HG03378 (cell line): Measurements from ENCODE around the gene TNS3.

Experiments used
- ATAC-seq: cut with Tn5 transposase; IDR thresholded peaks from one replicate; pipeline ENCODE4 v1.9.1; 2021; ENCODE audit warnings: mild to moderate bottlenecking, moderate library complexity; ENCODE audit not compliant: unreplicated experiment

The TNS3 gene

DNA sequence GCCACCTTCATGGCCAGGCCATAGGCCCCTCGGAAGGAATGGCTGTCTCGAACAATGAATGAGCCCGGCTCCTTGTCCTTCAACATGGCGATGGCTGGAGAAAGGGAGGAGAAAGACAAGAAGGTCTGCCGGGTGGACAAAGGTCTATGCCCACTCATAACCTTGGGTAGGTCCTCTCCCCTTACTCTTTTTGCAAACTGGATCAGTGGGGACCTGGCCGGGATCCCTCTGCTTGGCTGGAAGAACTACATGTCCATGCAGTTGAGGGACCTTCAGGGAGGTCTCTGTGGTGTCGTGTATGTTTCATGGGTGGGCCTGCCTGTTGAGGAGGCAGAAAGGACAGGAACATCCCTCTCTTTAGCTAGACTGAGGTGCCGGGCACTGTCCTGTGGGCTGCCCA, 284.8 kb downstream of the TNS3 start:
- ATAC-seq = no peak

DNA sequence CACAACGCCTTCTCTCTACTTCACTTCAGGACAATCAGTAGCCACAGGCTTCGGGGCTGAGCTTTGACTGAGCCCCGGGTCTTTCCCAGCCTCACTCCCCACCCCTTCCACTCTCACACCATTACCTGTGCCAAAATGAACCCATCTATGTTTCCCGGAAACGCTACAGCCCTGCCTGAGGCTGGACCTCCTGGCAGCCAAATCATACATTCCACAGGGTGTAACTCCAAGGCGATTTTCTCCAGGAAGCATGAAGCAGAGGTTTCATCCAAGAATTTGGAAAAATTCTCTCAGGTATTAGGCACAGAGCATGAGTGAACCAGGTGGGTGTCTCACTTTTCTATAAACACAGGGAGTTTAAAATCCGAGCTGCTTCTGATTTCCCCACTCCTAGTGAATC, 286.3 kb downstream of the TNS3 start:
- ATAC-seq = no peak

DNA sequence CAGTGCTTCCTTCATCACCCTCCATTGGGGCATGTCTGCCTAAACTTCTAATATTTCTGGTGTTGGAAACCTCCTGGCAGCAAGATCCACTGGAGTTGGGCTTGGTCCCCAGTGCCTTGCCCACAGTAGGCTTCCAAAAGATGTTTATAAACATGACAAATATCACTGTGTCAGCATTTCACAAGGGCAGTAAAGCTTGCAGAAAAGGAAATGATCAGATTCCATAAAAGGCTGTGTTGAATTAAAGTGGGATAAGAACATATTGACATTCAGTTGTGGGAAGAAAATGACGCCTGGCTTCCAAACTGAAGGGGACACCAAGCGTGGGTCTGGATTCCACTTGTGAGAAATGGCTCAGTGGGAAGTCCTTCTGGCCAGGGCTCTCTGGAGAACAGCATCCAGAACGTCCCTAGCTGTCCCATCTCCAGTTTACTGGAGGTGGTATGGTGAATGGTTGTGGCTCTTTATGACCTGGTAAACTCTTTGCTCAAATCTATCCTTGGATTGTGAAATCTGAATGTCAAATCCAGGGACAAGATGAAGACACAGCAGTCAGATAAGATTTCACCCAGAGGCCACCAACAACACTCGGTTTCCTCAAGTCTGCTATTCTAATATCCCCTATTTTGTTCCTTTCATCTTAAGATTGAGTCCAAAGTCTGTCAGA, 287.2 kb downstream of the TNS3 start:
- ATAC-seq = no peak

DNA sequence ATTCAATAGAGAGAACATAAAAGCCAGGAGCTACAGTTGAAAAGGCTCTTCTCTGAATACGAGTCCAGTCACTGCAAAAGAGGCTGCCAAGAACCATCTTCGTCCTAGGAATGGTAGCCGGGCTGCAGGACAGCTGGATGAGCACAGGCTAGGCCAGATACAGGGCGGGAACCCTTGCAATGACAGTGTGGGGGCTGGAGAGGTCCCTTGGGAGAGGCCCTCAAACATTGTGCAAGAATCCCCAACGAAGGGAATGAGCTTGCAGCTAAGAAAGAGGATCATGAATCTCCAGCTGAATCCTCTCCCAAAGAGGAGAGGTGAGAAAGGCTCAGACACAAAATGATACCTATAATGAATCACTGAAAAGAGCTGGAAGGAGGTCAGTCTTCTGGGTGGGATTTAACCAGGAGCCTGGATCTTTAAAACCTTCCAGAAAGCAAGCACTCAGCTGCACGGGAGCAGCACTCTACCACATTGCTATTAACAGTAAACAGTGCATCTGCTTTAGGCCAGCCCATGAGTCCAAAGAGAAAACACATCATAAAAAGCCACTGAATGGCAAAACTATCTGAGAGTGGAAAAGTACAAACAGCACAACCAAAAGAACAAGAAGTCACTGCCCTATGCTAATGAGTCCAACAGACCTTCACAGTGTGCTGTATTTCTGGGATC, 287.9 kb downstream of the TNS3 start:
- no peak for ATAC-seq

DNA sequence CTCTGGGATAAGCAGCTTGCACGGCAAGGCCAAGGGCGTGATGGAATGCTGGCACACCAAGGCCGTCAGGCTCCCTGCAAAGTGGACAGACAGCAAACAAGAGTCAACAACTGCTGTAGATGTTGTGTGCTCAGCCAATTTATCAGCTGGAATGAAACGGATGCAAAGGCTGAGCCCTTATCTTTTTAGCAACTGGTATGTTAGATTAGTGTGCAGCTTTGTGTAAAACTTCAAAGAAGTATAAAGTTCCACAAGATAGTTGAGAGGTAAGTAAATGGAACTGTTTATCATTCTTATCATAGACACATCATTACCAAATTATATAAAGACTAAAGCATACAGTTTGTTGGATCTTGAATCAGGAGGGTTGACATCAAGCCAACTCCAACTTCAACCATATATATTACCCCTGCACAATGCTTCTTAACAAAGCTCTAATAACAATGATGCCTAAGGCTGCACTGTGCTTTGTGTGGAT, 289.0 kb downstream of the TNS3 start:
- no peak for ATAC-seq

DNA sequence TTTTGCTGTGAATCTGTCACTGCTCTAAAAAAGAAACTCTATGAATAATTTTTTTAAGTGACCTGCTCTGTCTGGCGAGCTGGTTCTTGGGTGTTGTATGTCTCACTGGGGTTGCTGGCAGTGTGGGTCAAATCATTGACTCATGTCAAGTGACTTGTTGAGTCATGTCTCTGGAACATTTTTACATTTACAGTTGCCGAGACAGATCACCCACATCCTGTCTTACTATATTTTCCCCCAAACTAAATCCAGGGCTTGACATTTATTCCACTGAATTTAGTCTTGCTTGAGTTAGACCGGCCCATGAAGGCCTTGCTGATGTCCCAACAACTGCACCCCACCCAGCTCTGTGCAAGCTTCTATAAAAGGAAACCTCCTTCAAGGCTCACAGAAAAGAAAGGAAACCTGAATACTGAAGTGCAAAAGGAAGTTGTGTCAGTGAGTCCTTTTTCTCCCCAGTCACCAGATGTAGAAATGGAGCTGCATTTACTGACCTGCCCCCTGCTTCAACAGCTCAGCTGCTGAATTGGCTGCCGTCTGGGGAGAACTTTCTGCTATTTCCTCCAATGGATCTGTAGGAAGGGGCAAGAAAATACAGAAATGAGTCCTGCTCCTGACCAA, 290.3 kb downstream of the TNS3 start:
- ATAC-seq = peak; percentile 99

DNA sequence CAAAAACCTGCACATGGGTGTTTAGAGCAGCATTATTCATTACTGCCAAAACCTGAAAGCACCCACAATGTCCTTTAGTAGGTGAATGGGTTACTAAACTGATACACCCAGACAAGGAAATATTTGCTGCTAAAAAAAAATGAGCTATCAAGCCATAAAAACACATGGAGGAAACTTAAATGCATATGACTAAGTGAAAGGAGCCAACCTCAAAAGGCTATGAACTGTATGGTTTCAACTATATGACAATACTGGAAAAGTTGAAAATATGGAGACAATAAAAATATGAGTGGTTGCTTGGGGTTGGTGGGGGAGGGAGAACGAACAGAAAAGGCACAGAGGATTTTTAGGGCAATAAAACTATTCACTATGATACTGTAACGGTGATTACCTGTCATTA, 291.0 kb downstream of the TNS3 start:
- ATAC-seq = no peak

DNA sequence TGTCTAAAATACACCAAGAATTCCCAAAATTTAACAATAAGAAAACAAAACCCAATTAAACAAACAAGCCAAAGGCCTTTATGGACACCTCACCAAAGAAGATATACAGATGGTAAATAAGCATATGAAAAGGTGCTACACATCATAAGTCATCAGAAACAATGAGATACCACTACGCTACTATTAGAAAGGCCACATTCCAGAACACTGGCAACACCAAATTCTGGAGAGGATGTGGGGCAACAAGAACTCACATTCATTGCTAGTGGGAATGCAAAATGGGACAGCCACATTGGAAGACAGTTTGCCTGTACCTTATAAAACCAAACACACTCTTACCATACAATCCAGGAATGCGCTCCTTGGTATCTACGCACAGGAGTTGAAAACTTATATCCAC, 291.4 kb downstream of the TNS3 start:
- no peak for ATAC-seq

DNA sequence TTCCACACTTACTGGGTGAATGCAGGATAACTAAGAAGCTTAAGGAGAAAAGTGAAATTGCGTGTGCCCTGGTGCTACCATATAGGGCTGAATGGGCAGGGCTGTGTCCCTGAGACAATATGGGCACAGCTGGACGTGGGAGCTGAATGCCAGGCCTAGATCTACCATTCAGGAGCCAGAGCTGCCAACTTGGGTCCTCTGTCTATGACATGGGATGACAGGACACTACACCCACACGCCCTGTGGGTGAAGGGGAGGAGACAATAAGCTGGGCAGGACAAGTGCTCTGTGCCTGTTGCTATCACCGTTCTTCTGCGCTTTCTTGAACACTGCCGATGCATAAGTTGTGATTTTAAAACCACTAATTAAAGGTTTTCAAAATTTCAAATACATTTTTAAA, 293.9 kb downstream of the TNS3 start:
- no peak for ATAC-seq

DNA sequence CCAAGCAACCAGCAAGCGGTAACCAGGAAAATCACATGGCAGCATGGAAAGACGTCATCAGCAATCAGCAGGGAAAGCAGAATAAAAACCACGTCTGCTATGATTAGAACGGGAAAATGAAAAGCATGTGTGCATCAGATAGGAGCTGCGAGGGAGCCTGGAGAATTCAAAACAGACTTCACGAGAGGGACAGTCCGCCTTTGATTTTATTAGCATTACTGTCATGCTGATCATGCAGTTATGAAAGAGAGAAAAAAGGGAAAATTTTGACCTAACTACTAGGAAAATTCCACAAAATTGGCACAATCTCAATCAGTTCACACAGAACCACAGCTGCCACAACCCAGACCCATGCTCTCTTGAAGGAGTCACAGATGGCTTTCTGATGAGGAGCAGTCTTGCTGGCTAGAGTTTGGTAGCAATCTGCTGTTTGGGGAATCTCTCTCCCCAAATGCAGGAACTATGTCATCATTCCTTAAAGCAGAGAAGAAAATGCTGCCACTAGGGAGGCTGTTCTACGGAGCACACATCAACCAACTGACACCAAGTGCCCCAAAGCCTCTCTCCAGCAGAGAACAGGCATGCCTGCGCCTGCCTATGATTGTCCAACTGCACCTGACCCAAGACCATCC, 295.9 kb downstream of the TNS3 start:
- ATAC-seq = no peak

DNA sequence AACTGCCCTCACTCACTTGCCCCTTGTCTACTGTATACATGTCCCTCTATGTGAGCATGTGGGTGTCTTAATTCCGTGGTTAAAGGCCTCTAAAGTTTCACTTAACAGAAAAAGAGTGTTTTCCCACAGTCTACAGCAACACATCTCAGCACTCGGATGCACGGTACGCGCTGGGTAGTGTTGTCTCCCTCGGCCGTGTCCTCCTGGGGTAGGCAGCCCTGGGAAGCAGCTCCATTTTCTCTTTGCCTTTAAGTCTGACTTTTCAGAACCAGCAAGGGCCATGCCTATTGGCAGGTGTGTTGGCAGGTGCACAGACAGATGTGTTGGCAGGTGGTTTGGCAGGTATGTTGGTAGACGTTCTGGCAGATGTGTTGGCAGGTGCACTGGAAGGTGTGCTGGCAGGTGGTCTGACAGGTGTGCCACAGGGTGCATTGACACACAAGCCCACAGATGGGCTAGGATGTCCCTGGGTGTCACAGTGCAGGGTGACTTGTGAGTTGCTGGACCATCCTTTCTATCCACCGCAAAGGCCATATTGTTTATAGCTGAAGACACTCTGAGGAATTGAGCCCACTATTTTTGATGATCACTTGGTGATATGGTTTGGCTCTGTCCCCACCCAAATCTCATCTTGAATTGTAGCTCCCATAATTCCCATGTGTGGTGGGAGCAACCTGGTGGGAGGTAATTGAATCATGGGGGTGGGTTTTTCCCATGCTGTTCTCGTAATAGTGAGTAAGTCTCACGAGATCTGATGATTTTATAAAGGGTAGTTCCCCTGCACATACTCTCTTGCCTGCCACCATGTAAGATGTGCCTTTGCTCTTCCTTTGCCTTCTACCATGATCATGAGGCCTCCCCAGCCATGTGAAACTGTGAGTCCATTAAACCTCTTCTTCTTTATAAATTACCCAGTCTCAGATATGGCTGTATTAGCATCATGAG, 296.9 kb downstream of the TNS3 start:
- no peak for ATAC-seq

DNA sequence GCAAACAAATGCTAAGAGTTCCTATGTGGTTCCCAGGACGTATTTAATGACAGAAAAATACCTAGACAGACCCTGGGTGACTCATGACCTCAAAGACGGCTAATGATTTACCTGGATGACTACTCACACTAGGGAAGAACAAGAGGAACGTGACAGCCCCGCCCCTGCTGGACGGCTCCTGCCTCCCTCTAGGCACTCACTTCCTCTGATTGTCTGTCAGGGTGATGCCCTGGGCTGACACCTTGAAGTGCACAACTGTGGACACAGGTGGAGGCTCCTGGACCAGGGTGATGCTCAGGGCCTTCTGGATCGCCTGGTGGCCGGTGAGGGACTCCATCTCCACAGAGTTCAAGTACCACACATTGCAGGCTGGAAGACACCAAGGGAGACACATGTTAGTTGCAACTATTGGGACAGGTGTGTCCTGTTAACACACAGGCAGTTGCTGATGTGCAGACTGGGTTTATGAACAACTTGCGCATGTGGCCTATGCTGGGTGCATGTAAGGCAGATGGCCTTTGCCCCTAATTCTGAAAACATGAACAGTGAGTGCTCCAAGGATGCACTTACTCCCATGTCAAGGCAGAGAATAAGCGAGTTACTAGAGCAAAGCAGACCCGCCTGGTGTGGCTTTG, 298.3 kb downstream of the TNS3 start:
- ATAC-seq = no peak

DNA sequence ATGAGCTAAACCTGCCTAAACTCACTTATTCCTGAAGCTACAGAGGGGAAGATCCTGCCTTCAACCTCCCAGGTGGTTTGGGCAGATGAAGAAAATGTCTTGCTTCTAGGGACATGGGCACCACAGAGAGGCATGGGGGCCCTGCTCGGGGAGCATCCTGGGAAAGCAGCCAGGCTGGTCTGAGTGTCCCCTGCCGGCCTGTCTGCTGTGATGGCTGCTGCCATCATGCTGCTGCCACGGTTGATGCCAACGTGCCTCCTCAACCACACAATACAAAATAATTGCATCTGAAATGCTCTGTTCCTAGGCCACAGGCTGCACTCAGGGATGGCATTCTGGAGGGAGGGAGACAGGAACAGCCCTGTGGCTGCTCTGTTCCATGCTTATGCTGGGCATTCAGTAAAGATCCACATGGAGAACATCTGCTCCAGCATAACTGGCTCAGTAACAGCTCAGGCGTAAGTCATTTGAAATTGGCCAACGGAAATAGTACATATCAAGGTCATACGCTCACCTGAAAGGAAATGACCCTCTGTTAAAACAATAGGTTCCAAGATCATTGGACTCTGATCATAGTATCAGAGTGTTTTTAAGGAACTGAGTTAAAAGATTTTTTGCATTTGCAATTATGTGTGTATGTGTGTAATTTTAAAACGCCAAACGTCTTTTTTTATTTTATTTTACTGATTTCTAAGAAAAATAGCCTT, 299.0 kb downstream of the TNS3 start:
- ATAC-seq = no peak

DNA sequence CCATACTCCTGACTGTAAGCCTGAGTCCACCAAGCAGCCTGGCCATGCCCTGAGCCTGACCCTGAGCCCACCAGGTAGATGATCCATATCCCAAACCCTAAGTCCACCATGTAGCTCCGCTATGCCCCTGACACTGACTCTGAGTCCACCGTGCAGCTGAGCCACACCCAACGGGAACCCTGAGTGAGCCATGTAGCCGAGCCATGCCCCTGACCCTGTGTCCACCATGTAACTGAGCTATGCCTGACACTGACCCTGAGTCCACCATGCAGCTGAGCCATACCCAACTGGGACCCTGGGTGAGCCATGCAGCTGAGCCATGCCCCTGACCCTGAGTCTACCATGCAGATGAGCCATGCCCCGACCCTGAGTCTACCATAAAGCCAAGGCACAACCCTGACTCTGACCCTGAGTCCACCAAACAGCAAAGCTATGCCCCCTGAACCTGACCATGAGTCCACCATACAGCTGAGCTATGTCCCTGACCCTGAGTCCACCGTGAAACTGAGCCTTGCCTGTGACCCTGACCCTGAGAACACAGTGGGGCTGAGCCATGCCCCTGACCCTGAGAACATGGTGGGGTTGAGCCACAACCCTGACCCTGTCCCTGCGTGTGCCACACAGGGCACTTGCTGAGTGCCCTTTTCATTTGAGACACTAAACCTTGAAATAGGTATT, 299.8 kb downstream of the TNS3 start:
- no peak for ATAC-seq

DNA sequence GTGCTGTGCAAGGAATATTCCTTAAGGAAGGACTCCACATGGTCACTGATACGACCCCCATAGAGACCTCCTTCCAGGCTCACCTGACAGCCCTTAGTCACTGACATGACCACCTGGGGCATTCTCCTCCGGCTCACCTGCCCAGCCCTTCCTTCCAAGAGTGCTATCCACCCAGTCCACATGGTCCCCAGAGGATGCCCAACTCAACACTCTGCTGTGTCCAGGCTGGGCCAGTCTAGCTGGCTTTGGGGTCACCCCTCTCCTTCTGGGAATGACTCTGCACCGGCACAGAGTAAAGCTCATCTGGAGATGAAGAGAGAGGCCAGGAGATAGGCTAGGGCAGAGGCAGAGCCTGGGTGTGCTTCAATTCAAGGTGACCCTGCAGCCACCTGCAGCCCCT, 300.8 kb downstream of the TNS3 start:
- no peak for ATAC-seq

DNA sequence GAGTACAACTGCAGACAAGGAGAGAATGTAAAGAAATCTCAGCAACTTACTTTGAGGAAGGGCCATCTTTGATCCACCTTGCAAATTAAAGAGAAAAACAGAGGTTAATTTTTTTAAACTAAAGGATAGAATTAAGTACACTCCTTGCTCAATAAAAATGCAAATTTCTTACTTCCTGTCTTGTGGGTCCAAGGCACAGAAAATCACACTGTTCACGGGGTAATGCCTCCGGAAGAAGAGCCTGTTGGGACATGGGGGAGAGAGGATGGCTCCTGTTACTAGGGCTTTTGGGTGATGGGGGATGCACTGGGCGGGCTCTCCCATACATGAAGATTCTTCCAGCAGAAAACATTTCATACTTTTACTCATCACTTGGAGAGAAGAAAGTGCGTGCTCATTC, 301.8 kb downstream of the TNS3 start:
- no peak for ATAC-seq

DNA sequence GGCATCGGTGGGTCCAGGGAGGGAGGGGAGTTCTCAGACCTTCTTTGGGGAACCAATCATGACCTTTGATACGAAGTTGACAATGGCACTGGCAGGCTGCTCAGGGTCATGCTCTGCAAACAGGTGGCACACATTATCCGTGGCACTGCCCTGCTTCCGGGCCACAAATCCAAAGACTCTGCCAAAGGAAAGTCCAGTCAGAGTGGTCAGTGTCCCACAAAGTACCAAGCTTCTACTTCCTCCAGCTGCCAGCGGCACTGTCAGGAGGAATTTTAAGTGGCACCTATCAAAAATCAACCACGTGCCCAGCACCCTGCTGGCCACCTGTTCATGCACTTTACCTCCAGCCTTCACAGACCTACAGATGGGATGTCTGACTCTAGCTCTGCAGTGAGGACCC, 303.9 kb downstream of the TNS3 start:
- ATAC-seq = no peak

DNA sequence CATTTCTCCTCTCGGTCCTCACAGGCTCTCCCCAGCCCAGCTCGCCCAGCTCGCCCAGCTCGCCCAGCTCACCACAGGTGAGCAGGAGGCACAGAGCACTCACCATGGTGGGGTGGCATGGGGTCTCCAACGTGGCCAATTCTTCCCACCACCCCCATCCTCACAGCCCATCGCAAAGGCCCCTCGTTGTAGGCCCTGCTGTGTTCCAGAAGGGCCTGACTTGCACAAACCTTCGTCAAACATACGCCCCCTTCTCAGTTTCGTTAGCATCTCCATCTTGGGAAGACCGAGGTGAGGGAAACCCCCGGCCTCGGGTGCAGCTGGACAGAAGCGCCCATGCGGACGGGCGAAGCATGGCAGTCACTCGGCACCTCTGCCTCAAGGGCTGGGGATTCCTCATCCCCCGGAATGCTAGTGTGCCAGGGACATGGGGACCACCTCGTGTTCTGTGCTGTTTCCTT, 304.6 kb downstream of the TNS3 start:
- no peak for ATAC-seq
